Measurements from ENCODE around the gene CPTP. TPM values are rescaled to one million over a fixed set of nuclear protein-coding genes. Genes with fewer than 3 reads are reported as not detected.

The CPTP gene
- total and polyA plus RNA-seq, 2 of the 13 experiments (the other 11 are each of a cell fraction or from before 2014, with no cell fraction given), result 5.5 to 9.3 TPM

- TF ChIP-seq RXRB (CRISPR knock-in tag; IDR thresholded peaks at IDR 0.05; ENCODE audit: borderline replicate concordance) (peak; percentile 58; the same call in 1 of the 2 replicates), UBTF (CRISPR knock-in tag; IDR thresholded peaks at IDR 0.05) (peak; percentile 100), ZNF547 (CRISPR knock-in tag; IDR thresholded peaks at IDR 0.05) (peak; percentile 95), PHF8 (CRISPR knock-in tag; IDR thresholded peaks at IDR 0.05) (peak; percentile 88), AHDC1 (CRISPR knock-in tag; IDR thresholded peaks at IDR 0.05; ENCODE audit: borderline replicate concordance) (no peak; the same call in 1 of the 2 replicates), DMTF1 (CRISPR knock-in tag; IDR thresholded peaks at IDR 0.05) (no peak), CC2D1A (CRISPR knock-in tag; IDR thresholded peaks at IDR 0.05) (0 out of 2 replicates have a peak, but pooled peaks have one; percentile 23), ZMAT5 (CRISPR knock-in tag; IDR thresholded peaks at IDR 0.05; ENCODE audit: borderline replicate concordance, low read depth) (no peak), ZBTB7A (CRISPR knock-in tag; IDR thresholded peaks at IDR 0.05) (peak; percentile 96), ZNF614 (CRISPR knock-in tag; IDR thresholded peaks at IDR 0.05; ENCODE audit: borderline replicate concordance) (peak; percentile 98), NR2C2 (CRISPR knock-in tag; IDR thresholded peaks at IDR 0.05; ENCODE audit: borderline replicate concordance) (peak; percentile 99), RFX1 (IDR thresholded peaks at IDR 0.05) (no peak), SP2 (CRISPR knock-in tag; IDR thresholded peaks at IDR 0.05) (peak; percentile 73), FOXP4 (CRISPR knock-in tag; IDR thresholded peaks at IDR 0.05) (peak; percentile 61; the same call in 1 of the 2 replicates), ZFAT (CRISPR knock-in tag; conservative IDR thresholded peaks at IDR 0.05) (no peak)
These were observed 50.5 kb downstream of the CPTP start, which contains the start of gene AURKAIP1 (continued) for GRCh38 chr1:1374929-1375662.
